Hepatocyte (in vitro differentiated cells): ENCODE measurements around the gene SYT2.

Experiments
- CTCF ChIP-seq: fragments of 200-600 bp; sonication (generic); IDR thresholded peaks from 2 replicates; pipeline ENCODE4 v1.5.1; 2016; ENCODE audit warnings: antibody characterized with exemption, mild to moderate bottlenecking; ENCODE audit not compliant: poor library complexity
- EZH2phosphoT487 ChIP-seq: fragments of 200-600 bp; sonication (generic); IDR thresholded peaks from one replicate; pipeline ENCODE4 v1.6.1; 2018; ENCODE audit warnings: antibody characterized with exemption, mild to moderate bottlenecking, low read depth, moderate library complexity; ENCODE audit not compliant: unreplicated experiment, severe bottlenecking

GRCh38 chr1:202628646-202629215 lies 81.5 kb downstream of the SYT2 start:
- TF ChIP-seq EZH2phosphoT487 (no peak), CTCF (no peak)
